DND-41 (cell line): ENCODE data around the gene EML6.

Experiments used
- CTCF ChIP-seq: IDR thresholded peaks from 2 replicates; pipeline ENCODE4 v1.5.1; 2012; ENCODE audit warnings: borderline replicate concordance, low read length, moderate library complexity, mild to moderate bottlenecking; ENCODE audit not compliant: poor library complexity, severe bottlenecking; ENCODE audit errors: extremely low read depth
- EZH2 ChIP-seq: IDR thresholded peaks from 3 replicates; pipeline ENCODE4 v1.6.1; 2012; ENCODE audit warnings: borderline replicate concordance, low read depth, mild to moderate bottlenecking, moderate library complexity, low read length, inconsistent platforms; ENCODE audit not compliant: severe bottlenecking

GRCh38 chr2:54946220-54946805, 222.9 kb downstream of the EML6 start:
- no peak for TF ChIP-seq CTCF
- TF ChIP-seq EZH2, result no peak
